Kidney (tissue), 14 donors: Measurements from ENCODE around the gene P2RX7. TPM values are rescaled to one million over a fixed set of nuclear protein-coding genes. Genes with fewer than 3 reads are reported as not detected.
"Not testable (repeated sequence)": the region's sequence is repeated elsewhere in the genome, so short reads cannot be mapped to it uniquely, and the experiment has no call there.

ENCODE experiments used
- DNase-seq, 5 donors: peaks; one replicate each; pipeline ENCODE4 v3.0.0-alpha.2; 2013 to 2020
- FAIRE-seq: peaks from 2 replicates; lab custom pipeline; 2012; peaks lifted over from hg19 to GRCh38; lab: Jason Lieb, UNC
- H3K27ac ChIP-seq, 2 donors: one replicate each; pipeline ENCODE4 v1.7.0; 2013; ENCODE audit warnings: low read depth in 2 of 2, low read length in 2 of 2, inconsistent platforms in 1 of 2
- H3K27me3 ChIP-seq: one replicate; pipeline ENCODE4 v1.7.1; 2013; ENCODE audit warnings: low read length, inconsistent platforms; ENCODE audit not compliant: control insufficient read depth, insufficient read depth
- H3K36me3 ChIP-seq, 3 donors: one replicate each; pipeline versions ENCODE4 v1.7.0 to v1.7.1; 2013; ENCODE audit warnings: low read length in 3 of 3, control low read depth in 1 of 3, inconsistent platforms in 1 of 3; ENCODE audit not compliant: insufficient read depth in 3 of 3, control insufficient read depth in 2 of 3
- H3K4me1 ChIP-seq, 3 donors: one replicate each; pipeline versions ENCODE4 v1.7.0 to v1.7.1; 2013; ENCODE audit warnings: low read length in 3 of 3, inconsistent platforms in 1 of 3, low read depth in 1 of 3; ENCODE audit not compliant: control insufficient read depth in 2 of 3, insufficient read depth in 2 of 3
- H3K4me3 ChIP-seq, 3 donors: one replicate each; pipeline versions ENCODE4 v1.7.0 to v1.8.1; 2013; ENCODE audit warnings: low read length in 3 of 3, control low read depth in 1 of 3, inconsistent platforms in 1 of 3
- H3K9ac ChIP-seq, 3 donors: one replicate each; pipeline versions ENCODE4 v1.7.0 to v1.7.1; 2013; ENCODE audit warnings: low read length in 3 of 3, control low read depth in 1 of 3, inconsistent platforms in 1 of 3
- H3K9me3 ChIP-seq, 3 donors: one replicate each; pipeline versions ENCODE4 v1.7.0 to v1.7.1; 2013; ENCODE audit warnings: low read length in 3 of 3, control low read depth in 1 of 3, inconsistent platforms in 1 of 3; ENCODE audit not compliant: control insufficient read depth in 2 of 3, insufficient read depth in 1 of 3
- CTCF ChIP-seq: IDR thresholded peaks from 3 replicates; pipeline ENCODE4 v1.5.1; 2012; ENCODE audit warnings: mild to moderate bottlenecking, moderate library complexity, borderline replicate concordance; ENCODE audit not compliant: insufficient read depth; ENCODE audit errors: extremely low read depth
- intact Hi-C: fragments of 100-400 bp; cut with DNase I; formaldehyde crosslinking; loops from one replicate; pipeline ENCODE4 v1.11.1; 2022
- polyA plus RNA-seq: library from polyadenylated mRNA; stranded (reverse); fragments of 350-450 nt; fragmentation: Illumina TruSeq; extraction: RNeasy Lipid Tissue Mini Kit (QIAGEN cat#74804); gene quantifications from one replicate; pipeline ENCODE4 v1.2.3, GENCODE V29; 2014; ENCODE audit warnings: low read depth, low replicate concordance; ENCODE audit not compliant: insufficient read depth
- total RNA-seq: library from RNA; stranded (reverse); fragmentation: NEBNext Ultra II Directional; extraction: Animal tissue kit (Norgen Biotek cat#: 25700); gene quantifications from one replicate; pipeline ENCODE4 v1.2.1, GENCODE V29; 2021
- donor health status: control.
- donor health status: control.
- donor health status: control.
- donor health status: control.
- donor health status: control.
- donor health status: DM: yes; HTN: yes; CAD: no.
- donor health status: Normal renal cell carcinoma (clear cell type).

P2RX7 gene
- total and polyA plus RNA-seq, 2 donors from 2014 or later, result 0.45 to 3.5 TPM

DNA sequence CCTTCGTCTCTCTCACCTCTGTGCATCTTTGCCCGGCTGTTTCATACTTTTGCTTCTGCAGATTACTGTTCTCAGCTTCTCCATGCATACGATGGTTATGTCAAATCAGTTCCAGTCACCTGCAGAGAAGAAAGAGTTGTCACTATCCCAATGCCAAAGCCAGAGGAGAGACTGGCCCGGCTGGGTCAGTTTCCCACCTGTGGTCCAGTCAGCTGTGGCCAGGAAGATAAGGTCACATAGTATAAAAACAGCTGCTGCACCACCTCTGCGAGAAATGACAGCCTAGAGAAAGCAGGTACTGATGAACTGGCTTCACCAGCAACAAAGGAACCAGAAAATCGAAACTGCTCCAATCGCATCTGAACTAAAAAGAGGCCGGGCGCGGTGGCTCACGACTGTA, 70.8 kb downstream of the P2RX7 start:
- no peak overlapping the region for H3K9ac ChIP-seq
- H3K4me3 ChIP-seq, result no peak overlapping the region
- no peaks in the 10 kb centered on the region for H3K36me3 ChIP-seq
- no peaks in the 10 kb centered on the region for H3K4me1 ChIP-seq
- no peak for TF ChIP-seq CTCF
- H3K9me3 ChIP-seq, result no peaks in the 10 kb centered on the region
- DNase-seq (no peak), FAIRE-seq (no peak)
- no peaks in the 10 kb centered on the region for H3K27me3 ChIP-seq
- intact Hi-C loops, result no loop called here
- H3K27ac ChIP-seq, result no peak overlapping the region

DNA sequence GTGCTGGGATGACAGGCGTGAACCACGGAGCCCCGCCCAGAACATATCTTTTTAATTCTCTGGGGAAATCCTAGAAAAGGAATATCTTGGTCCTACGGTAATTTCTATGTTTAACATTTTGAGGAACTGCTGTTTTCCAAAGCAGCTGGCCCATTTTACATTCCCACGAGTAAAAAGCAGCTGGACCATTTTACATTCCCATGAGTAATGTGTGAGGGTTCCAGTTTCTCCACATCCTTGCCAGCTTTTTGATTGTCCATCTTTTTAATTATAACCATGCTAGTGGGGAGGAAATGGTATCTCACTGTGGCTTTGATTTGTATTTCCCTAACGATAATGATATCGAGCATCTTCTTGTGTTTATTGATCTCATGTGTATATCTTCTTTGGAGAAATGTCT, 72.8 kb downstream of the P2RX7 start:
- DNase-seq (no peak), FAIRE-seq (no peak)
- Histone ChIP-seq H3K36me3 (no peaks in the 10 kb centered on the region), H3K4me3 (no peak overlapping the region), H3K27me3 (no peaks in the 10 kb centered on the region), H3K27ac (no peak overlapping the region), H3K9ac (no peak overlapping the region), H3K9me3 (no peaks in the 10 kb centered on the region), H3K4me1 (no peaks in the 10 kb centered on the region)
- no peak for TF ChIP-seq CTCF
- intact Hi-C loops, result no loop called here

GRCh38 chr12:121208571-121208970, 75.9 kb downstream of the P2RX7 start:
- H3K4me3 ChIP-seq, H3K4me1 ChIP-seq, intact Hi-C loops, H3K27ac ChIP-seq, H3K9ac ChIP-seq, FAIRE-seq, H3K9me3 ChIP-seq, H3K36me3 ChIP-seq, H3K27me3 ChIP-seq: not testable (repeated sequence)
- peak in 1 of 5 donors; percentile 35 for DNase-seq

- no peaks in the 10 kb centered on the region for H3K36me3 ChIP-seq
- intact Hi-C loops, result no loop called here
- H3K4me1 ChIP-seq, result peaks cover 0 to 2% (median under 1%) of the 10 kb centered on the region in 3 donors
- DNase-seq (peak in 2 of 5 donors; percentile 55 to 74), FAIRE-seq (no peak)
- TF ChIP-seq CTCF, result no peak
- H3K4me3 ChIP-seq, result no peak overlapping the region
- no peaks in the 10 kb centered on the region for H3K9me3 ChIP-seq
- H3K9ac ChIP-seq, result no peak overlapping the region
- H3K27me3 ChIP-seq, result no peaks in the 10 kb centered on the region
- no peak overlapping the region for H3K27ac ChIP-seq
Measured at GRCh38 chr12:121209221-121209620, 76.5 kb downstream of the P2RX7 start.
